NB4 (cell line): ENCODE data around the gene HBS1L.

ENCODE experiments used
- MYC ChIP-seq: IDR thresholded peaks from 2 replicates; pipeline ENCODE4 v1.6.1; 2011; ENCODE audit warnings: low read depth, low read length
- POLR2A ChIP-seq: IDR thresholded peaks from 2 replicates; pipeline ENCODE4 v1.6.1; 2011; ENCODE audit warnings: mild to moderate bottlenecking; ENCODE audit not compliant: insufficient read length; ENCODE audit errors: extremely low read depth
- TF ChIP-seq, protein P1 (sequence below): IDR thresholded peaks from one replicate; pipeline ENCODE4 v1.5.1; 2012; ENCODE audit warnings: low read depth, low read length
- TF ChIP-seq, protein P2 (sequence below): IDR thresholded peaks from 2 replicates; pipeline ENCODE4 v1.6.1; 2011; ENCODE audit warnings: low read depth, low read length

DNA sequence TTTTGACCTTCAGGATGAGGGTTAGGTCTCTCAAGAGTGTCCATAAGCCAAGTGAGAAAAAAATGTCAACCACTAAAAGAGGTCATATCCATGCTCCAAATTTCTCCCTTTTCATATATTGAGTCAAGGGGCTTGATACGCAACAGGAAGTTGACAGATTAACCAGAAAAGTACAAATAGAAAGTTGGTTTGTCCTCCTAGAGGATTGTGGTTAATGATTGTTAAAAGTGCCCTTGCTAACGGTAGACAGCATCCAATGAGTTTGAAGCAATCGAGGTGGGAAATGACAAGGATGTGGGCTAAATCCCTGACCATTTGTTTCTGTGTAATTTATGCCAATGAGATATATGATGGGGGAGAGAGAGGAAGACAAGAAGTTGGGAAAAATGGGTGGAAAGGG, 18.1 kb upstream of the HBS1L start:
- TF ChIP-seq POLR2A, result no peak
- TF ChIP-seq, protein P1, sequence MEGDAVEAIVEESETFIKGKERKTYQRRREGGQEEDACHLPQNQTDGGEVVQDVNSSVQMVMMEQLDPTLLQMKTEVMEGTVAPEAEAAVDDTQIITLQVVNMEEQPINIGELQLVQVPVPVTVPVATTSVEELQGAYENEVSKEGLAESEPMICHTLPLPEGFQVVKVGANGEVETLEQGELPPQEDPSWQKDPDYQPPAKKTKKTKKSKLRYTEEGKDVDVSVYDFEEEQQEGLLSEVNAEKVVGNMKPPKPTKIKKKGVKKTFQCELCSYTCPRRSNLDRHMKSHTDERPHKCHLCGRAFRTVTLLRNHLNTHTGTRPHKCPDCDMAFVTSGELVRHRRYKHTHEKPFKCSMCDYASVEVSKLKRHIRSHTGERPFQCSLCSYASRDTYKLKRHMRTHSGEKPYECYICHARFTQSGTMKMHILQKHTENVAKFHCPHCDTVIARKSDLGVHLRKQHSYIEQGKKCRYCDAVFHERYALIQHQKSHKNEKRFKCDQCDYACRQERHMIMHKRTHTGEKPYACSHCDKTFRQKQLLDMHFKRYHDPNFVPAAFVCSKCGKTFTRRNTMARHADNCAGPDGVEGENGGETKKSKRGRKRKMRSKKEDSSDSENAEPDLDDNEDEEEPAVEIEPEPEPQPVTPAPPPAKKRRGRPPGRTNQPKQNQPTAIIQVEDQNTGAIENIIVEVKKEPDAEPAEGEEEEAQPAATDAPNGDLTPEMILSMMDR, result no peak
- TF ChIP-seq MYC, result no peak
- TF ChIP-seq, protein P2, sequence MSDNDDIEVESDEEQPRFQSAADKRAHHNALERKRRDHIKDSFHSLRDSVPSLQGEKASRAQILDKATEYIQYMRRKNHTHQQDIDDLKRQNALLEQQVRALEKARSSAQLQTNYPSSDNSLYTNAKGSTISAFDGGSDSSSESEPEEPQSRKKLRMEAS, result no peak
